HepG2 (cell line): ENCODE measurements around the gene OTOP3. TPM values are rescaled to one million over a fixed set of nuclear protein-coding genes. Genes with fewer than 3 reads are reported as not detected.

Source experiments
- ARID3A ChIP-seq: IDR thresholded peaks from 2 replicates; pipeline ENCODE4 v1.6.1; 2012; ENCODE audit warnings: low read depth, low read length, improper control_type of control experiment
- ARNT2 ChIP-seq: sonication (generic); formaldehyde crosslinking; IDR thresholded peaks from 2 replicates; pipeline ENCODE4 v1.8.0; 2022; ENCODE audit warnings: mild to moderate bottlenecking, low read depth, missing genetic modification reagents, moderate library complexity
- ATF3 ChIP-seq: sonication (generic); formaldehyde crosslinking; IDR thresholded peaks from 2 replicates; pipeline ENCODE4 v1.4.0; 2020; ENCODE audit warnings: missing genetic modification reagents
- DNMT3B ChIP-seq: conservative IDR thresholded peaks from 2 replicates; pipeline ENCODE4 v1.6.1; 2016; ENCODE audit warnings: missing biosample characterization, control low read depth
- ELF3 ChIP-seq: IDR thresholded peaks from 2 replicates; pipeline ENCODE4 v1.6.1; 2016; ENCODE audit warnings: missing genetic modification reagents, missing compliant biosample characterization
- FOXC1 ChIP-seq: sonication (generic); formaldehyde crosslinking; IDR thresholded peaks from 2 replicates; pipeline ENCODE4 v1.8.0; 2022; ENCODE audit warnings: mild to moderate bottlenecking, missing genetic modification reagents, borderline replicate concordance
- GATAD1 ChIP-seq: IDR thresholded peaks from 2 replicates; pipeline ENCODE4 v1.6.1; 2016; ENCODE audit warnings: missing genetic modification reagents, missing compliant biosample characterization
- JUND ChIP-seq: sonication (generic); formaldehyde crosslinking; IDR thresholded peaks from 2 replicates; pipeline ENCODE4 v1.8.0; 2022; ENCODE audit warnings: mild to moderate bottlenecking, missing genetic modification reagents
- KDM5B ChIP-seq: sonication (generic); formaldehyde crosslinking; IDR thresholded peaks from 2 replicates; pipeline ENCODE4 v1.4.0; 2020; ENCODE audit warnings: missing genetic modification reagents, mild to moderate bottlenecking, borderline replicate concordance
- KLF6 ChIP-seq: IDR thresholded peaks from 2 replicates; pipeline ENCODE4 v1.8.0; 2016; ENCODE audit warnings: missing biosample characterization, missing genetic modification reagents
- KLF9 ChIP-seq: IDR thresholded peaks from 2 replicates; pipeline ENCODE4 v1.6.1; 2016; ENCODE audit warnings: low read depth
- MED8 ChIP-seq: sonication (generic); formaldehyde crosslinking; IDR thresholded peaks from 2 replicates; pipeline ENCODE4 v1.8.1; 2023; ENCODE audit warnings: mild to moderate bottlenecking, missing genetic modification reagents; ENCODE audit not compliant: insufficient replicate concordance
- MTERF4 ChIP-seq: sonication (generic); formaldehyde crosslinking; IDR thresholded peaks from 2 replicates; pipeline ENCODE4 v1.8.0; 2023; ENCODE audit warnings: mild to moderate bottlenecking, missing genetic modification reagents
- POLR2G ChIP-seq: fragments of 200-400 bp; formaldehyde crosslinking; IDR thresholded peaks from 2 replicates; pipeline ENCODE4 v1.6.1; 2018; ENCODE audit warnings: mild to moderate bottlenecking, low read depth, low read length, moderate library complexity
- RNF2 ChIP-seq: fragments of 450-650 bp; conservative IDR thresholded peaks from 2 replicates; pipeline ENCODE4 v1.6.1; 2016; ENCODE audit warnings: low read depth
- SP4 ChIP-seq: sonication (generic); formaldehyde crosslinking; IDR thresholded peaks from 2 replicates; pipeline ENCODE4 v1.8.1; 2023; ENCODE audit warnings: mild to moderate bottlenecking, missing genetic modification reagents
- SUZ12 ChIP-seq: fragments of 150-350 bp; IDR thresholded peaks from 2 replicates; pipeline ENCODE4 v1.6.1; 2014; ENCODE audit warnings: low read depth, low read length
- TAF15 ChIP-seq: fragments of 200-400 bp; formaldehyde crosslinking; IDR thresholded peaks from one replicate; pipeline ENCODE4 v1.6.1; 2018; ENCODE audit warnings: mild to moderate bottlenecking, low read depth, low read length; ENCODE audit not compliant: poor library complexity, severe bottlenecking
- TCF7L2 ChIP-seq: IDR thresholded peaks from 2 replicates; pipeline ENCODE4 v1.6.1; 2011; ENCODE audit warnings: mild to moderate bottlenecking, low read depth, low read length, moderate library complexity
- TEAD2 ChIP-seq: sonication (generic); formaldehyde crosslinking; IDR thresholded peaks from 2 replicates; pipeline ENCODE4 v1.9.0; 2021; ENCODE audit warnings: missing genetic modification reagents
- ZBTB4 ChIP-seq: sonication (generic); formaldehyde crosslinking; IDR thresholded peaks from 2 replicates; pipeline ENCODE4 v1.4.0; 2020; ENCODE audit warnings: missing genetic modification reagents, mild to moderate bottlenecking, borderline replicate concordance
- ZNF331 ChIP-seq: sonication (generic); formaldehyde crosslinking; IDR thresholded peaks from 2 replicates; pipeline ENCODE4 v1.4.0; 2020; ENCODE audit warnings: missing genetic modification reagents
- ZNF430 ChIP-seq: sonication (generic); formaldehyde crosslinking; IDR thresholded peaks from 2 replicates; pipeline ENCODE4 v1.9.0; 2021; ENCODE audit warnings: mild to moderate bottlenecking, missing genetic modification reagents
- ZNF562 ChIP-seq: sonication (generic); formaldehyde crosslinking; IDR thresholded peaks from 2 replicates; pipeline ENCODE4 v1.8.0; 2022; ENCODE audit warnings: missing genetic modification reagents, borderline replicate concordance
- ZNF572 ChIP-seq: sonication (generic); formaldehyde crosslinking; IDR thresholded peaks from 2 replicates; pipeline ENCODE4 v1.5.1; 2020; ENCODE audit warnings: mild to moderate bottlenecking, missing genetic modification reagents
- ZNF780A ChIP-seq: sonication (generic); formaldehyde crosslinking; IDR thresholded peaks from 2 replicates; pipeline ENCODE4 v1.8.0; 2022; ENCODE audit warnings: mild to moderate bottlenecking, missing genetic modification reagents, moderate library complexity
- polyA plus RNA-seq, 8 experiments: library from polyadenylated mRNA; depleted of rRNA in 3 of 8; stranded (reverse) in 7 of 8; unstranded in 1 of 8; fragments of >200 nt; fragmentation: Illumina TruSeq in 4 of 8; extraction: Trizol in 4 of 8; gene quantifications; 2 replicates each; pipeline versions ENCODE4 v1.2.1 to v1.2.3, GENCODE V29; 2011 to 2016; ENCODE audit warnings: low read depth in 4 of 8, missing spikeins in 1 of 8, mixed read lengths in 1 of 8; ENCODE audit not compliant: insufficient read depth in 1 of 8
- total RNA-seq, 5 experiments: library from RNA; depleted of rRNA; stranded (reverse); fragments of >200 nt; fragmentation: Illumina TruSeq; extraction: Trizol; gene quantifications; 2 replicates each; pipeline ENCODE4 v1.2.3, GENCODE V29; 2016; ENCODE audit warnings: low read depth in 1 of 5

Gene OTOP3
- total and polyA plus RNA-seq, 2 of the 13 experiments (the other 11 are each of a cell fraction or from before 2014, with no cell fraction given), result not detected

- TF ChIP-seq ZNF572 (CRISPR knock-in tag) (0 out of 2 replicates have a peak, but pooled peaks have one; percentile 12), TEAD2 (no peak), MTERF4 (CRISPR knock-in tag) (no peak), ATF3 (CRISPR knock-in tag) (no peak), KLF6 (peak; percentile 66), ZNF562 (CRISPR knock-in tag) (no peak), ARID3A (no peak), RNF2 (peak; percentile 55; the same call in 1 of the 2 replicates), ZNF780A (CRISPR knock-in tag) (no peak), ZNF430 (CRISPR knock-in tag) (no peak), FOXC1 (CRISPR knock-in tag) (no peak), TAF15 (peak; percentile 13), ARNT2 (CRISPR knock-in tag) (peak; percentile 55), POLR2G (peak; percentile 65), SP4 (peak; percentile 92), ZNF331 (CRISPR knock-in tag) (0 out of 2 replicates have a peak, but pooled peaks have one; percentile 31), KDM5B (CRISPR knock-in tag) (no peak; the same call in 1 of the 2 replicates), DNMT3B (CRISPR knock-in tag) (no peak), ELF3 (CRISPR knock-in tag) (0 out of 2 replicates have a peak, but pooled peaks have one; percentile 13), KLF9 (0 out of 2 replicates have a peak, but pooled peaks have one; percentile 25), MED8 (CRISPR knock-in tag) (no peak), SUZ12 (no peak), GATAD1 (CRISPR knock-in tag) (no peak), TCF7L2 (no peak), JUND (CRISPR knock-in tag) (no peak), ZBTB4 (CRISPR knock-in tag) (no peak)
Measured at GRCh38 chr17:74987418-74987908, 51.8 kb downstream of the OTOP3 start, which contains the start of gene CDR2L (continued).
